ENCODE data around the gene LUZP1. TPM values are rescaled to one million over a fixed set of nuclear protein-coding genes. Genes with fewer than 3 reads are reported as not detected.

The LUZP1 gene
- total and polyA plus RNA-seq, 12 donors = 6.4 to 40.1 (median 29.9) TPM

DNA sequence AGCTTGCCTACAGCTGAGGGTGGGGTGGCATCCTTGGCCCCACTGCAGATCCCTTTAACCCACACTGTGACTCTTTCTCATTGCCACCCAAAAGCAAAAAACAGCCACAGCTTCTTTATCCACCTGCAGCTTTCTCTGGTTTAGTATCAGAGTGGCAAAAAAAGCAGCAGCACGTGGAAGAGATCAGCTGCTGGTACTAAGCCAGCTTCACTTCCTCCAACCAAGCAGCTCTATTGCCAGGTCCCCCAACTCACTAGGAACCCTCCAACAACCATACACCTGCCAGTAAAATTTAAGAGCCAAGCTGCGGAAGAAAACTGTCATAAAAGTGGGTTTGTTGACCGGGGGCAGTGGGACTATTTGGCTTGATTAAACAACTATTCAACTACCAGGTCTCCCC, 83.0 kb downstream of the LUZP1 start:
- TF ChIP-seq, protein P1, sequence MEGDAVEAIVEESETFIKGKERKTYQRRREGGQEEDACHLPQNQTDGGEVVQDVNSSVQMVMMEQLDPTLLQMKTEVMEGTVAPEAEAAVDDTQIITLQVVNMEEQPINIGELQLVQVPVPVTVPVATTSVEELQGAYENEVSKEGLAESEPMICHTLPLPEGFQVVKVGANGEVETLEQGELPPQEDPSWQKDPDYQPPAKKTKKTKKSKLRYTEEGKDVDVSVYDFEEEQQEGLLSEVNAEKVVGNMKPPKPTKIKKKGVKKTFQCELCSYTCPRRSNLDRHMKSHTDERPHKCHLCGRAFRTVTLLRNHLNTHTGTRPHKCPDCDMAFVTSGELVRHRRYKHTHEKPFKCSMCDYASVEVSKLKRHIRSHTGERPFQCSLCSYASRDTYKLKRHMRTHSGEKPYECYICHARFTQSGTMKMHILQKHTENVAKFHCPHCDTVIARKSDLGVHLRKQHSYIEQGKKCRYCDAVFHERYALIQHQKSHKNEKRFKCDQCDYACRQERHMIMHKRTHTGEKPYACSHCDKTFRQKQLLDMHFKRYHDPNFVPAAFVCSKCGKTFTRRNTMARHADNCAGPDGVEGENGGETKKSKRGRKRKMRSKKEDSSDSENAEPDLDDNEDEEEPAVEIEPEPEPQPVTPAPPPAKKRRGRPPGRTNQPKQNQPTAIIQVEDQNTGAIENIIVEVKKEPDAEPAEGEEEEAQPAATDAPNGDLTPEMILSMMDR (IDR thresholded peaks at IDR 0.05) = no peak
- Histone ChIP-seq H3K27ac (no peak overlapping the region), H3K9me3 (no peaks in the 10 kb centered on the region), H3K27me3 (no peaks in the 10 kb centered on the region), H3K4me1 (peaks cover 0 to 21% (median 12%) of the 10 kb centered on the region in 9 donors), H3K4me3 (no peak overlapping the region), H3K36me3 (peaks cover 0 to 99% (median 61%) of the 10 kb centered on the region in 9 donors)
- 67 to 74% methylated on average over 3 of the region's 3 CpGs for WGBS, 2 donors
- intact Hi-C loops (cut with DNase I) = loop anchor here in 1 of 10 donors (10.0 kb wide), 1 partner anchor 179 kb away; no protein-coding TSS in a partner anchor
- no peak for ATAC-seq
- DNase-seq = no peak

DNA sequence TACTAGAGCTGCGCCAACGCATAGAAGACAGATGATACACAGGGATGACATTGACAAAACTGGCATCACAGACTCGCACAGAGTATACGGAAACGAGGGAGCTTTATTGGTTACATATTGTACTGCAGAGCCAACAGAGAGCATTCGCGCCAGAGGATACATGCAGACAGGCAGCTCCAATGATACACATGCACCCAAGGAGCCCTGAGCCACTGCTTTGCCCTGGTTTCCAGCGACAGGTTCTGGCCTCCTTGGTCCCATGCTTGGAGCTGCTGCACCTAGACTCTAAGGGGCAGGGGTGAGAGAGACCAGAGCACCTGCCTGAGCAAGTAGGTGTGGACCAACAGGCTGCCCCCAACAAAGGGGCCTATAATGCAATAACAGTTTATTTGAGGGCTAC, 83.8 kb downstream of the LUZP1 start:
- intact Hi-C loops (cut with DNase I) = loop anchor here in 1 of 10 donors (10.0 kb wide), 1 partner anchor 180 kb away; no protein-coding TSS in a partner anchor

DNA sequence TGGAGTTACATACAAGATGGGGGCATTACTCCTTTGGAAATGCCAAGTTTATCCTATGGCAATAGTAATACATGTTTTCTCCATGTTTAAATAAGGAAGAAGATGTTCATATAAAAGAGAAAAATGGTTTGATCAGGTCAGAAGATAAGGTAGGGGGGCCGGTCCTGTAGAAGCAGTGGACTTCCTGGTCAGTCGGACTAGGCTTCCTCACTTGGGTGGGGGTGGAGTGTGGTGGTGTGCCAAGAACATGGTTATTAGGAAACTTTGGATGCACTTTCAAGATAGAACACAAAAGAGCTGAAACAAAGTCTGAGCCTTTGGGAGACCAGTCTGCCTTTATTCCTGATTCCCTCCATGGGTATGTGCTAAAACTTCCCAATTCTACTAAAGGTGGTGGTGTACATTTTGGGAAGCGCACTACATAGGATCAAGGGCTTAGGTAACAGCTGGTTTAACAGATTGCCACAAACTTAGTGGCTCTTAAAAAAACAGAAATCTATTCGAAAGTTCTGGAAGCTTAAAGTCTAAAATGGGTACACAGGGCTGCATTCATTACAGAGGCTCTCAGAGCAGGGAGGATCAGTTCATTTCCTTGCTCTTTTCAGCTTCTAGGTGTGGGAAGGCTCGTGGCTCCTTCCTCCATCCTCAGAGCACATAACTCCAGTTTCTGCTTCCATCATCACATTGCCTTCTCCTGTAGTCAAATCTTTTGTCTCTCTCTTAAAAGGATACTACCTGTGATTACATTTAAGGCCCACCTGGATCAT, 84.8 kb downstream of the LUZP1 start:
- peaks cover 0 to 21% (median 12%) of the 10 kb centered on the region in 9 donors for H3K4me1 ChIP-seq
- TF ChIP-seq, protein P1 (IDR thresholded peaks at IDR 0.05) = no peak
- peak overlapping the region in 2 of 10 donors; percentile 9 to 26 for H3K27ac ChIP-seq
- WGBS, 2 donors = 63 to 66% methylated on average over 5 of the region's 5 CpGs
- no peaks in the 10 kb centered on the region for H3K9me3 ChIP-seq
- no peaks in the 10 kb centered on the region for H3K27me3 ChIP-seq
- no peak overlapping the region for H3K4me3 ChIP-seq
- ATAC-seq (peak; percentile 54 to 78 (median 64)), DNase-seq (peak; percentile 25 to 36)
- peaks cover 0 to 100% (median 65%) of the 10 kb centered on the region in 9 donors for H3K36me3 ChIP-seq
- intact Hi-C loops (cut with DNase I) = loop anchor here in 1 of 10 donors (10.0 kb wide), 1 partner anchor 181 kb away; no protein-coding TSS in a partner anchor

More for the DNA sequence above, 83.8 kb downstream of the LUZP1 start:
- Histone ChIP-seq H3K36me3 (peaks cover 0 to 99% (median 61%) of the 10 kb centered on the region in 9 donors), H3K9me3 (no peaks in the 10 kb centered on the region), H3K27me3 (no peaks in the 10 kb centered on the region), H3K4me3 (no peak overlapping the region), H3K27ac (no peak overlapping the region), H3K4me1 (peaks cover 0 to 21% (median 12%) of the 10 kb centered on the region in 9 donors)
- 96% methylated on average over 8 of the region's 8 CpGs for WGBS, 2 donors
- DNase-seq = no peak
- TF ChIP-seq, protein P1 (IDR thresholded peaks at IDR 0.05) = no peak
- ATAC-seq = no peak

DNA sequence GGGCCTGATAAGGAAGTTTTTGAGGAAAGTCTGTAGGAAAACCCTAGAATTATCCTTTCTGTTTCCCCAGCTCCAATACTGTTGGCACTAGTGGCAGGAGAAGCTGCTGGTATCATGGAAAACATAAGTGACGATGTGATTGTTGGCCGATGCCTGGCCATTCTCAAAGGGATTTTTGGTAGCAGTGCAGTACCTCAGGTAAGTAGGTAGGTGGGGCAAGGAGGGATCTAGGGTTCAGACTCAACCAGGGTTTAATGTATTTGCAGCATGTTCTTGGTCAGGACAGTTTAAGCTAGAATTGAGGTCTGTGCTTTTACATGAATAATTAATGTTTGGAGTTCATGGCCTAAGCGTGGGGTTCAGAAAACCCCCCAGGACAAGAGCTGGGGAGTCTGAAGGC, 87.3 kb downstream of the LUZP1 start:
- peaks cover 0 to 100% (median 64%) of the 10 kb centered on the region in 9 donors for H3K36me3 ChIP-seq
- H3K27me3 ChIP-seq = no peaks in the 10 kb centered on the region
- intact Hi-C loops (cut with DNase I) = loop anchor here in 1 of 10 donors (10.0 kb wide), 1 partner anchor 183 kb away; no protein-coding TSS in a partner anchor
- H3K4me3 ChIP-seq = no peak overlapping the region
- peaks cover 0 to 21% (median 12%) of the 10 kb centered on the region in 9 donors for H3K4me1 ChIP-seq
- DNase-seq = no peak
- TF ChIP-seq, protein P1 (IDR thresholded peaks at IDR 0.05) = no peak
- WGBS, 2 donors = 79 to 82% methylated on average over 3 of the region's 3 CpGs
- H3K27ac ChIP-seq = no peak overlapping the region
- H3K9me3 ChIP-seq = no peaks in the 10 kb centered on the region
- ATAC-seq = no peak
